22Rv1 (cell line): ENCODE measurements around the gene KLRF2.

Experiments used
- H3K27ac ChIP-seq: fragments of 450-650 bp; 2 replicates; pipeline ENCODE4 v1.5.1; 2017
- ZFX ChIP-seq: fragments of 450-650 bp; IDR thresholded peaks from 2 replicates; pipeline ENCODE4 v1.6.1; 2017; ENCODE audit warnings: antibody characterized with exemption, borderline replicate concordance
- TF ChIP-seq, protein P1 (sequence below): fragments of 450-650 bp; IDR thresholded peaks from 2 replicates; pipeline ENCODE4 v1.5.1; 2017; ENCODE audit warnings: mild to moderate bottlenecking

KLRF2 gene

GRCh38 chr12:9920451-9920850, 39.2 kb downstream of the KLRF2 start:
- TF ChIP-seq, protein P1, sequence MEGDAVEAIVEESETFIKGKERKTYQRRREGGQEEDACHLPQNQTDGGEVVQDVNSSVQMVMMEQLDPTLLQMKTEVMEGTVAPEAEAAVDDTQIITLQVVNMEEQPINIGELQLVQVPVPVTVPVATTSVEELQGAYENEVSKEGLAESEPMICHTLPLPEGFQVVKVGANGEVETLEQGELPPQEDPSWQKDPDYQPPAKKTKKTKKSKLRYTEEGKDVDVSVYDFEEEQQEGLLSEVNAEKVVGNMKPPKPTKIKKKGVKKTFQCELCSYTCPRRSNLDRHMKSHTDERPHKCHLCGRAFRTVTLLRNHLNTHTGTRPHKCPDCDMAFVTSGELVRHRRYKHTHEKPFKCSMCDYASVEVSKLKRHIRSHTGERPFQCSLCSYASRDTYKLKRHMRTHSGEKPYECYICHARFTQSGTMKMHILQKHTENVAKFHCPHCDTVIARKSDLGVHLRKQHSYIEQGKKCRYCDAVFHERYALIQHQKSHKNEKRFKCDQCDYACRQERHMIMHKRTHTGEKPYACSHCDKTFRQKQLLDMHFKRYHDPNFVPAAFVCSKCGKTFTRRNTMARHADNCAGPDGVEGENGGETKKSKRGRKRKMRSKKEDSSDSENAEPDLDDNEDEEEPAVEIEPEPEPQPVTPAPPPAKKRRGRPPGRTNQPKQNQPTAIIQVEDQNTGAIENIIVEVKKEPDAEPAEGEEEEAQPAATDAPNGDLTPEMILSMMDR, result no peak
- no peak for TF ChIP-seq ZFX
- H3K27ac ChIP-seq, result no peak overlapping the region

GRCh38 chr12:9922429-9922828, 41.1 kb downstream of the KLRF2 start:
- TF ChIP-seq, protein P1, result no peak
- no peak for TF ChIP-seq ZFX
- no peak overlapping the region for H3K27ac ChIP-seq

DNA sequence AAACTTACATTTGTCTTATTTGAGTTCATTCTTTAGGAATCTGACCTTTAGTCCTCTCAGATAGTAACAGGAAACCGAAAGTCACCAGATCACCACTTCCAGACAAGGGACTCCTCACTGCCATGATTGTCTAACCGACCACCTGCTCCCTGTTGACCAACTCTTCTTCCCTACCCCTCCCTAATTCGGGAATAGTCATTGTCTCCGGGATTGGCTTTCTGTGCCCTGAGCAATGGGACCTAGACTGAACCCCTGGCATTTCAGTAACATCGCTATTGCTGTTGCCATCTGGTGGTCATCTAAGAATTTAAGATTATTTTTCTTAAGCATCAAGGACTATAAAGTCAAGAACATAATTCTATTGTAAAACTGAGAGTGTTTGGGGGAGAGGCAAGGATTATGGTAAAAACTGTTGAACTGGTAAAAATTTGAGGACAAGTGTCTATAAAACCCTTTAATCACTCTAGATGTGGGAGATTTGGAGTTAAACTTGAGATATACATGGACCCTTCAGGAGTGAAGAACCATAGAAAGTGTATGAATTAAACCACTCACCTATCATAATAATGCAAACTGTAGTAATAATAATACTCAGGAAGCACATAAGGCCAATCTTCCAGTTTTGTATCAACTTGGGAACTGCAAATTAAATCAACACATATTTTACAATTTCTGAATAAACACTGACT, 44.6 kb downstream of the KLRF2 start:
- TF ChIP-seq, protein P1, result peak; percentile 83
- TF ChIP-seq ZFX, result no peak
- H3K27ac ChIP-seq, result no peak overlapping the region

GRCh38 chr12:9926876-9927275, 45.6 kb downstream of the KLRF2 start:
- H3K27ac ChIP-seq, result no peak overlapping the region
- no peak for TF ChIP-seq ZFX
- TF ChIP-seq, protein P1, result no peak

DNA sequence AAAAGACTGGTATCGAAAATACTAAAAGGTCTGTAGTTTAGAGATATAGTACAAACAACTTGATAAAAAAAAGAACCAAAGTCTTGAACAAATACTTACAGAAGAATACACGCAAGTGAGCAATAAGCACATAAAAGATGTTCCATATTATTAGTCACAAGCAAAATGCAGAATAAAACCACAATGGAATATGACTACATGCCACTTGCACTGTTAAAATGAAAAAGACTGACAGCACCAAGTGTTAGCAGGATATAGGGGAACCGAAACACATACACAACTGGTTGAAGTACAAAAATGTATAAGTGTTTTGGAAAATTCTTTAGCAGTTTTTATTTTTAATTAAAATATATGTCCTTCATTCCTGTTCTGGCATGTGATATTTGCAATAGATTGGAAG, 47.3 kb downstream of the KLRF2 start:
- no peak overlapping the region for H3K27ac ChIP-seq
- TF ChIP-seq, protein P1, result no peak
- no peak for TF ChIP-seq ZFX

GRCh38 chr12:9931245-9931644, 50.0 kb downstream of the KLRF2 start:
- no peak overlapping the region for H3K27ac ChIP-seq
- TF ChIP-seq, protein P1, result no peak
- no peak for TF ChIP-seq ZFX

- H3K27ac ChIP-seq, result no peak within 1 kb of the TSS
- no peak for TF ChIP-seq ZFX
- TF ChIP-seq, protein P1, result no peak
Measured at GRCh38 chr12:9932270-9932669, 51.0 kb downstream of the KLRF2 start, which contains the start of gene CLEC2A. TSS of gene CLEC2A (minus strand) at chr12:9932370. CDS start at chr12:9932329, 41 bp downstream.
